RKO (cell line): ENCODE results near the gene GNAZ.

Source experiments
- DNase-seq: peaks from one replicate; pipeline ENCODE4 v3.0.0-alpha.2; 2016; ENCODE audit warnings: low spot score

The GNAZ gene

DNA sequence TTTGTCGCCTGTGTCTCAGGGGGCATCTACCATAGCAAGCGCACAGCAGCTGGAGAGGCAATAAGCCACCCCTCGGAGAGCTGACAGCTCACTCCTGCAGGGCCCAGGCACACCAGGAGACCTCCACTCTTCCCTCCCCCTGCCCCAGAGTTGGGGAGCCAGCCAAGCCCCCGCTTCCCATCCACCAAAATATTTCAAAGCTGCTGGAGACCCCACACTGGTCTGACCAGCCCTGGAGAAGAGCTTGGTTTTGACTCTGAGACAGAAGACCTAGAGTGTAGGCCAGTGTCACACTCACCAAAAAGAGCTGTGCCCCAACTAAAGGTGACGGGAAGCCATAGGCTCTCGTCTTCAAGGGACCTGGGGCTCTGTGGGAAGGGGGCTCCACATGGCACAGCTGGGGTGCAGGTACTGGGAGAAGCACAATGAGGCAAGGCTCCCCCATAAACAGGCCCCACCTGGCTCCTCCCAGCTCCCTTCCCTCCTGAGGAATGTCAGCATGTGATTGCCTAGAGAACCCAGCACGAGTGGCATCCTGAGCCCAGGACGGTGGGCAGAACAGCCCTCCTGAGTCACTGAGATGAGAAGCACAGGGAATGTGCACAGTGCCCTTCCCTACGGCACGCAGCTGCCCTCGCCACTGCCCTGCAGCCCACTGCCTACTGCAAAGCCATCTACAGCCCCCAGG lies 5.8 kb upstream of the GNAZ start:
- no peak for DNase-seq

DNA sequence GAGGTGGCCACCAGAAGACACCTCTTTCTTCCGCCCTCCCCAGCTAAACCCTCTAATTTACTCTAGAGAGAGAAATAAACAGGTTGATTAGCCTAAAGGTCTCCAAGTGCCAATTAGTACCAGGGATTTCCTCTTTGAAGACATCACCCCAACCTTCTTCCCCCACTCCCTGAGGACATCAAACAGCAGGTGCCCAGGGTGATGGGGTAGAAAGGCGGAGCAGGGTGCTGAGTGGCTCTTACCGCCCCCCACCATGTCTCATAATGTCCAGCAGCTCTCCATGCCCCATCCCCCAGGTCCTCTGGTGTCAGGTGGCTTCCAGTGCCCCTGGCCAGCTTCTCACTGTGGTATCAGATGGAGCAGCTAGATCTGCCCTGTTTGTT lies 5.3 kb upstream of the GNAZ start:
- no peak for DNase-seq

DNA sequence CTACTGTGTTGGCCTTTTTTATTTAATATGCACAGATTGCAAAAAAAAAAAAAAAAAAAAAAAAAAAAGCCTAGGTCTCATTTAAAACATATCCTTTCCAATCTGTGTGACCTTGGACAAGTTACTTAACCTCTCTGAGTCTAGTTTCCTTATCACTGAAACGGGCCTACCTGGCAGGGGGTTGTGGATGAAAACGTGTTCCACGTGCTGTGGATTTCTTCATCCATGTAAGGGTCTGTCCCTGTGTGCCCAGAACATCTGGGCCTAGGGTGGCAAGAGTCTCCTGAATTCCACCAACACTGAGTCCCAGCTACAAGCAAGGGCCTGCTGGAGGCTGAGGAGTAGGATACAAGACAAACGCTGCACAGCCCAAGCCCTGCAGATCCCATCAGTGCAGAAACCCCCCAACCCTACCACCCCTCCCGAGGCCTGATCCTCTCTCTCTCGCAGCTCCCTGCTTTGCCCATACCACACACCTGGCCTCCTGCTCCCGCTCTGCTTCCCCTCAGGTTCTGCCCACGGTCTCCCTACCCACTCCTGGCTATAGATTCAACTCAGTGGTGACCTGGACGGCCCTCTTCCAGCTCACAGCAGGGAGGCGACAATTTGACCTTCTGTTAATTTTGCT lies 4.7 kb upstream of the GNAZ start:
- DNase-seq = no peak

DNA sequence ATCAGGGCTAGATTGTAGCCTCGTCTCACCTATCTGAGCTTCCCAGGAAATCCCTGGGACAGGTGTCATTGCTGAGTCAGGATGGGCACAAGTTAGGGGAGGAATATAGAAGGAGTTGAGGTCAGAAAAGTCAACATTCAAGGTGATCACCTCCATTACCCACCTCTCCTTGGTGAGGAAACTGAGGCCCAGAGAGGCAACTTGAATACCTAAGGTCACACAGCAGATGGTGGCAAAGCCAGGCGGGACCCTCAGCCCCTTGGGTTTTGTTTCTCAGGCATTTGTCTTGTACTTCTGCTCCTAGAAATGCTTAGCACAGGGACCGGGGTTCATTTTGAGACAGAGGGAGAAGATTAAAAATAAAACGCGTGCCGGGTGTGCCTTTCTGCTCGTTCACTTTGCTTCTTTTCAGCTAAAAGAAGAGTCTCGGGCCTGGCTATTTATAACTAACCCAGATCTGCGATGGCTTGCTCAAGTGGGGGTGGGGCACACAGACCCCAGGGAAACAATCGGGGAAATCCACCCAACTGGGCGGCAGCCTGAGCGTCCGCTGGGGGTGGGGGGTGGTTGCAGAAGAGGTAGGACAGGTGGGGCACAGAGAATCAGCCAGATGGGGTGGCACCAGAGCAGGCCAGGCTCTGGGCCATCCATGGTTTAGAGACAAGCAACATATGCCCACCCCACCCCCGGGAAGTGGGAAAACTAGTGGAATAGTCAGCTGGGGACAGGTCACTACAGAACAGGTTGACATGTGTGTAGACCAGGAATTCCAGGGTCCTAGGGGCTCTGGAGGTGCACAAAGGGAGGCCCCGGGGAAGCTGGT lies 3.9 kb upstream of the GNAZ start:
- no peak for DNase-seq

DNA sequence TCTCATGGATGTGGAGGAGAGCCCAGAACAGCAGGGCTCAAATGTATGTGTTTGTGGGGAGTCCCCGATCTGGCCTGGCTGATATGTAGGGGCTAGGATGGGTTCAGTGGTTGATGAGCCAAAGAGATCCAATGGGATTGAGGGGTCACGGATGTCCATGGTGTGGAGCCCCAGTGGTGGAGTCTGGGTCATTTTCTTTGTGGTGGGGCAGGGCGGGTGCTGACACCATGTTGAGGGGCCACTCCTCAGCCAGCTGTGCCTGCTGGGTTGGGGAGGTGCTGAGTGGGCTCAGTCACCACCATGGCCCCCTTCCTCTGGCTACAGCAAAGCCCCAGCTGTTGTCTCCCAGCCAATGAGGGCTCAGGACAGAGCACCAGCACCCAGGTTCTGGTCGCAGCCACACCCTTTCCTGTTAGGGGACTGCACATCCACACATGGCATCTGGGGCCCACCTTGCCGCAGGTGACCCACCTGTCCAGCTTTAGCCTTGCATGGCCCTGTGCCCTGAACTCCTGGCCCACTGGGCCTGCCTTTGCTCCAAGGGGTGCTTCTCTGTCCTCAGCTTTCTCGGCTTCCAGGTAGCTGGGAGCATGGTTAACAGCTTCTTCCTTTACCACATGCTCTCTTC lies 3.2 kb upstream of the GNAZ start:
- no peak for DNase-seq

DNA sequence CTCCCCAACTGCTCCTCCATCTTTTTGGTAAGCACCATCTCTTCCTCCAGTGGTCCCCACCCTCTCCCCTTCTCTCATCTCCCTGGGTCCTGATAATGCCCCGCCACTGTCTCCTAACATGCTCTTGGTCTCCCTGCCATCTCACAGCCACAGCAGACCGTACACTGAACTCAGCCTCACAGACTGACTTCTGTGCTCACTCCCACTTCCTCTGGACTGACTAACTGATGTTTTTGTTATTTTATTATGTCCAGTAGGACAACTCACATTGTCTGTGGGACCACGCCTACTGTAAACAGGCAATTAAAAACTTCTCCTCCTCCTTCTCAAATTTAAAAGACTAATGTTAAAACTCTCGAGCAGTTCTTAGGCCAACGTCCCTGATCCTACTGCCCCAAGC lies 2.6 kb upstream of the GNAZ start:
- no peak for DNase-seq

DNA sequence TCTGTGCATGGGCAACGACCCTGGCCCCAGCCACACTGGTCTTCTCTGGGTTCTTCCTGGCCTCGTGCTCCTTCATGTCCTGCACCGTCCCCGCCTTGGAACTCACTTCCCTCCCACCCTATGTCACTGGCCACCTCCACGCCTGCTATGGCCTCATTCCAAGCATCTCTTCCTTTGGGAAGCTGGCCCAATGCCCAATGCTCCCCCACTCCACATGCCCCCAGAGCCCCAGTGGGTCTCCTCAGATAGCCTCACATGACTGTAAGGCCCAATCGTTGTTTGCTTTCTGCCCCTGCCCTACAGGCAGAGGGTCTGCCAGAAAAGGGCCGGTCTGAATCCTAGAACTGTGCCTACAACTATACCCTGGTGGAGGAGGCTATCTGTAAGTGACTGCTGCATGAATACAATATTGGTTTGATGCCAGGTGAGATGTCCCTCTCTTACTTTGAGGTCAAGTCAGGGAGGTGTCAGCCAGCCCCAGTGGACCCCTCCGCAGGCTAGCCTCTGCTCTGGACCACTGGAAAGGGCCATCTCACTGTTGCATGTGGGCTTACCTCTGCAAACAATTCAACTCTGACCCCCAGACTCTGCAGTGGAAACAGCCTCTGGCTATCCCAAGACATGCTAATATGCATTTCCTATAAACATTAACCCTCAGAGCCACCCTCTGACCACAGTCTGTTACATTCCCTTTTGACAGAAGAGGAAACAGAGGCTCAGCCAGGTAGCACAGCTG lies 2.1 kb upstream of the GNAZ start:
- no peak for DNase-seq

DNA sequence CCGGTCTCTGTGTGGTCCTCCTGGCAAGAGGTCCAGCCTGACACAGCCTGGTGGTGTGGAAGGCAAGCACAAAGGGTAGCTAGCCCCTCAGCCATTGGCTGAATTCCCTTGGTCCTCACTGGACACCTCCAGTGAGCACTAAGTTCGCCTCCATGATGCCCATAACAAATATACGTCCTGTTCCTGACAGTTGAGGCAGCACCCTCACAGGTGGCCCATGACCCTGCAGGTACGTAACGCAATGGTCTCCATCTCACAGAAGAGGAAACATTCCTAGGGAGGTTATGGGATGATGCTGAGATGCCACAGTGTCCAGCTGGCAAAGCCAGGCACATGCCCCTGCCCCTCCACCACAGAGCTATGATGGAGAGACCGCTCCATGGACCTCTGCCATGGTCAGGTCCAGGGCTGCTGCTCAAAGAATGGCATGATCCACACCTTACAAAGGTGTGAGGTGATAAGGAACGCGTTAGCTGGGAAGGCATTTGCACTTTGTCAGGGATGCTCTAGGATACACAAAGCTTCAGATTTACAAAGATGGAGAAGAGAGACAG lies 1.4 kb upstream of the GNAZ start:
- DNase-seq = no peak

DNA sequence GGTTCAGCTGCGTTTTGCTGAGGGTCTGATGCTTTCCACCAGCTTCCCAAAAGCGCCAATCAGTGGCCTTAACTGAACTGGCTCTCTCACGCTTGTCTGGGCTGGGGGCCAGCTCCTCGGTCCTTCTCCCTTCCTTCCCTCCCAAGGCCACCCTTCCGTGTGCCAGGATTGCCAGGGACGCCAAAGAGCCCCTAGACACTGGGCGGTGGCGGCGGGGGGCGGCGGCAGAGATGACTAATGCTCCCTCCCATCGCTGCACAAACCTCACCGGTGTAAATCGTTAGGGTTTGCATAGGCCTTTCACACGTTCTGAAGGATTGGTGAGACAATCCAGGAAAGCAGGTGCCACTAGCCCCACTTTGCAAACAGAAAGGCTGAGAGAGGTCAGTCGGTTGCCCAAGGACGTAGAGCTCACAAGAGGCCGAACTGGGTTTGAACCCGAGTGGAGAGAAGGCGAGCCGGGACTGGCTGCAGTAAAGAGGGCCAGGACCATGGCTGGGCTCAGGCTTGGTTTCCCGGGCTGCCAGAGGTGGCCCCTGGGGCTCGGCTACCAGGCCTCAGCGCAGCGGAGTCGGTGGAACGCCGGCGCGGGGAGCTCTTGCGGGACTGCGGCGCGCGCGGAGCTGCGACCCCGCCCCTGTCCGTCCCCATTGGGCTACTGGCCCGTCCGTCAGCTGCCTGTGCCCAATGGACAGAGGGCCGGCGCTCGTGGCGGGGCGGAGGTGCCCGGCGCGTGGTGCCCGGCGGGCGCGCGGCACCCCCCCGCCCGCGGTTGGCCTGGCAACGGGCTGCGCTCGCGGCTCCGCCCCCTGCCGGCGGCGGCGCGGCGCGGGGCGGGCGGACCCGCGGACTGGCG lies 589 bp upstream of the GNAZ start:
- DNase-seq = peak; percentile 89

DNA sequence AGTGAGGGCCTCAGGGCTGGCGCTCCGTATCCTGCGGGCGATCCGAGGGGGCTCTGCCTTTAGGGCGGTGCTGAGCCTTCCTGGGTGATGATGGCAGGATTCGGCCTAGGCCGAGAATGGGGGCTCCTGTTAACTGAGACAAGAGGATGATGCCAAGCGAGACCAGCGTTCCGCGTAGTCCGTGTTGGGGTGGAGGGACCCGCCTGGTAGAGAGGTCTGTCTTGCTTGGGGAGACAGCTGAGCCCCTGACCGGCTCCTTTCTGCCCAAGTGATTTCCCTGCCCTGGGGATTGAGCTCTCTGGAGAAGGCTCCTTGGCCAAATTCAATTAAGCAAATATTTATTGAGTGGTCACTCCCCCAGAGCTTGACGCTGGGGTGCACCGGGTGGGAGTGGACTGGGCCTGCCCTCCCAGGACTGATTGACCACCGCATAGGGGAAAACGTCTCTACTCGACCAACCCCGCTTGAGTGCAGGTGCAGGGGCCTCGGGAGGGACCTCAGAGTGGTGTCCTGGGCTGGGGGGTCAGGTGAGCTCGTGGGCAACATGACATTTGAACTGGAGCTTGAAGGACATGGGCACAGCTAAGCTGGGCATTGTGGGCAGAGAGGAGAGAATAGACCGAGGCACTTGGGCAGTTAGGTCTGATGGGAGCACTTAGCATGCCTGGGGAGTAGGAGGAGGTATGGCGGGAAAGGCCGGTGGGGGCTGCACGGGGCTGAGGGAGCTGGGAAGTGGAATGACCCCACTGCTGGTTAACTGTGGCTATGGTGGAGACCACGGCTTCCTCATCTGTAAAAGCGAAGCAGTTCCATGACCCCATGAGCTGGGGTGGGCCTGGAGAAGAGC lies 1.1 kb downstream of the GNAZ start:
- DNase-seq = no peak

DNA sequence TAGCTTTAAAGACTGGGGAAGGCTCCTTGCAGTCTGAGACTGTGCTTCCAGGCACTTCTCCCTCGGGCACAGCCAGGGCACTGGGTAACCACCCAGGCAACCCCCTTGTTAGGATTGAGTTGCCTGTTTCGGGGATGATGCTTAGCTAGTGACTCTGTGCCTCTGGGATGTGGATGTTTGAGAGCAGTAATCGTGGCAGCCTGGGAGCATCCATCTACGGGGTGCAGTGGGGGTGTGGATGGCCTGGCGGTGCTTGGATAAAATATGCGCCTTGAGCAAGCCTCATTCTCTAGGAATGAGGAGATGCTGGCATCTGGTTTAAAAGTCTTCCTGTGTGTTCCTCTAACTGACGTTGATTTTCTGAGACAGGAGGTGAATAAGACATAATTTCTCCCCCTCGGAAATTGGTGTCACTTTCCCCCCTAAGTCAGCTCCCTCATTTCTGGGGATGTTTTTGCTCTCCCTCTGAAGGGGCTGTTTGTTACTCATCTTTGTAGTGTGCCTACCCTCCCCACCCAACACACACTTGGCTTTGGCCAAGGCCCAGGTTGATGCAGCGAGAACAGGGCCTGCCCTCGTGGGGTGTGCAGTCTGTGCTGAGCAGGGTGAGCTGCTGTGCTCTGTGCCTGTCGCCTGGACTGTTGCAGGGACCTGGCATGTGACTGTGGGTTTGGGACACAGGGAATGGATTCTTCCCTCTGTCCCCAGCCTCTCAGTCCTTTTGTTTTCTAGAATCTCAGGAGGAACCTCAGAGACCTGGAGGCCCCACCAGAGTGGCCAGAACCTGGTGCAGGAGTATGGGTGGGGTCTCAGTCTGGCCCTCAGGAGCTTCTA lies 2.0 kb downstream of the GNAZ start:
- peak; percentile 18 for DNase-seq

DNA sequence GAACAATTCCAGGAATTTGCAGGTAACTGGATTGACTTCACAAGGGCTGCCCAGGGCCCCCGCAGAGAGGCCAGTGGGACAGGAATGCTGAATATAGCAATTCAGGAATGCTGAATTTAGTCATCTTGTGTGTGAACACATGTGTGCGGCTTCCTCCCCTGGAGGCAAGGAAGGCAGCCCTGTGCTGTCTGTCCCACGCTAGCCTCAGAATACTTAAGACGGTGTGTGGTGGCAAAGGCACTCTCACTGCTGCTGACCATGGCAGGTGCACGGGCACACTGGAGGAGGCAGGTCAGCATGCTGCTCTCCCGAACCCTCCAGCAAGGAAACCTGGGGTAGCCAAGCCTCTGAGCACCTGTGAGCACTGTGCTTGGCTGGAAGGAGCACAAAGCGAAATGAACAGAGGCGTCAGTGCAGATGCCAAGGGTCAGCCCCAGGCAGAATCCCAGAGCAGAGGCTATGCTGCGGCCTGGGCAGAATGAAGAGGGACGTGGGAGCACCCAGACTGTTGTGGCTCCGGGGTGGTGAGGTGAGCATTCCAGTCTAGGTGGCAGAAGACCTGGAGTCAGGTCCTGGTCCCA lies 2.7 kb downstream of the GNAZ start:
- DNase-seq = no peak

DNA sequence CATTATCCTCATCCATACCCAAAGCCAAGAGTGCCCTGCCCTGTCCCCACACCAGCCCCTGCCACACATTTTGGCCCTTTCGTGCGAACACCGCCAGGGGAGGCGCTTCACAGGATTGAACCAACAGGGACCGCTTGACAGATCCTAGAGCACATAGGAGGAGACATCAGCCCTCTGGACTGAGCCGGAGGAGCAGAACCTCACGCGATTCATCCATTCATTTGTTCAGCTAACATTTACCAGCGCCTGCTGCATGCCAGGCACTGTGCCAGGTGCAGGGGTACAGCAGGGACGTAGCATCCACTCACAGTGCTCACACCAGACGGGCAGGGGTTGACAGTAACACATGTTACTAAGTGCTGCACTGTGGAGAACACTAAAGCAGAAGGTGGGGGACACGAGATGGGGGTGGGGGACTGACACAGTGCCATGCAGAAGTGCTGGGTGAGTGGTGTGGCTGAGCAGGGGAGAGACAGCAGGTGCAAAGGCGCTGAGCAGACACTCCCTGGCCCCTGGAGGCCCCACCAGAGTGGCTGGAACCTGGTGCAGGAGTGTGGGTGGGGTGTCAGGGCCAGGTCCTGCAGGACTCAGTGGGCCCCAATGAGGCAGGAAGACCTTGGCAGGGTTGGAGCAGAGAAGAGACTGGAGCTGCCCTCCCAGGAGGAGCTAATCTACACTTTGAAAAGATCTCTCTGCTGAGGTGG lies 3.4 kb downstream of the GNAZ start:
- DNase-seq = no peak

DNA sequence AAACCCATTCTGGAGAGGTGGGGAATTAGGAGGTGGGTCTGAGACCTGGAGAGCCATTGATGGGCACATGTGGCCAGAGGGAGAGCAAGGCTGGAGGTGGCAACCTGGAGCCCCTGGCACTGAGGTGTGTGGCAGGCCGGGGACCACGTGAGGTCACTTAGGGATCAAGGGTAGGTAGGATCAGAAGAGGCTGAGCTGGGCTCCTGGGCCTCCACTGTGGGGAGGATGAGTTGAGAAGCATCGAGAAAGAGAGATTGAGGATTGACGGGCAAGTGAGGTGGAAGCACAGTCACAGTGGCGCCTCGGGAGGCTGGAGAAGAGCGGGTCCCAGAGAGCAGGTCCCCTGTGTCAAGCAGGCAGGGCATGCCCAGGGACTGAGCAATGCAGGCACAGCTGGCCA lies 4.1 kb downstream of the GNAZ start:
- no peak for DNase-seq

DNA sequence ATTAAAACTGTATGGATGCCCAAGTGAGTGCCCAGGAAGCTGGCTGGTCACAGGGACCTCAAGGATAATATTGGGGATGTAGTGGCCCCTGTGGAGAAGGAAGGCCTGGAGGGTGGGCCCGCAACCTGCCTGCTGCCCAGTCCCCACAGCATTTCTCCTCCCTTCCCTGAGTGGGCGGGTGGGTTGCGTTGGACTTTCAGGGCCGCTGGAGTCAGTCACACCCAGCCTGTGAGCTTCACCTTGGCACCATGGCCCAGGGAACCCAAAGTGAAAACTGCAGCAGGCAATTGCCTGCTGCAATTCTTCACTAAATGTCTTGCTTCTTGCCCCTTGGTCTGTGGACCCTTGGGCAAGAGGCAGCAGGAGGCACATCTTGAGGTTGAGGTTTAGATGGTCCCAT lies 4.7 kb downstream of the GNAZ start:
- no peak for DNase-seq

DNA sequence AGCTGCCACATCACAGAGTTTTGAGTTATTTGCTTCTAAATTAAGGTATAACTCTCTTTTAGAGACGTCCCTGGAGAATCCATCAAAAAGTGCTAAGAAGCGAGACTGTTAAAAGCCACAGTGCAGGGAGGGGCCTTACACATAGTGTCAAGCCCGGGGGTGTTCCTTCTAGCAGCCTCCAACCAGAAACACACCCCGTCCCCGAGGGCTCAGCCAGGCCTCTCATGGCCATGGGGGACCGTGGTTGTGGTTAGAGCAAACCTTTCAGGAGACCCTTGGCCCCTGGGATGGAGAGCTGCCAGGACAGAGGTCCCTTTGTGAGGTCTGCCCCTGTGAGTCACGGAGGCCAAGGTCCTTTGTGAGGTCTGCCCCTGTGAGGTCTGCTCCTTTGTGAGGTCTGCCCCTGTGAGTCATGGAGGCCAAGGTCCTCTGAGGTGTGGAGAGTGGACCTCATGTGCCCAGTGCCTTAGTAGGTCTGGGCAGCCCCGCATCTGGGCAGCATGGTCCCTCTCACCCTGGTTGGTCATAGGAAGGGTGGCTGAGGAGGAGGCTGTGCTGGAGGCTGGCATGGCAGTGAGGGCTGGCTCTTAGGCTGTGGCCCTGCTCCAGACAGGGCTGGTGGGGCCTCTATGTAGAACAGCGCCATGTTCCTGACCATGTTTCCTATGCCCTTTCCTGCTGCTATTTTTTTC lies 5.4 kb downstream of the GNAZ start:
- DNase-seq = no peak

DNA sequence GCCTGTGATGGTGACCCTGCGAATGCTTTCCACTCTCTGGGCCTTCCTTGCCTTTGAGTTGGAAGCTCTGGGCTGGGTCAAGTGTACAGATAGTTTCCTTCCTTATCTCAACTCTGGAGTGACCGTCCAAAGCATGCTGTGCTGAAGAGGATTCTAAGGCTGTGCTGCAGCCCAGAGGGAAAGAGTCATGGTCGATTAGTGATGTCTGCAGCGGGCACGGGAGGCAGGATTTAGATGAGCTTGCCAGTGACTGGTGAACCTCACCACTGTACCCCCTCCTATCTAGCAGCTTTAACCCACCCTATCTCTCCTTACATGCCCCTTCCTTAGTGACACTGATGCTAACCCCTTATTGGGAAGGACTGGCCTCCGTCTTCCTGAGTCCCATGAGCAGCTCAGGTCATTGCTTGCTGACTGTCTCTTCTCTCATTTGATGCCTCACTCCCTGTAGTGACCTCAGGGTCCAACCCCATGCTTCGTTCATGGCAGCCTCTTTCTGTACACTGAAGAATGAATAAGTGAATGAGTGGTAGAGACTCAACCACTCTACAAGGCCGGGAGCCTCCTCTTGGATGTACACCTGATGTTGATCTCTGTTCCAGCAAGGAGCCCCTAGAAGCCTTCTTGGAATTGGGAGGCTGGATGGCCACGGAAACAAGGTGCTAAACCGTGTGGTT lies 6.7 kb downstream of the GNAZ start:
- no peak for DNase-seq
